Hematopoietic multipotent progenitor cell treated with erythropoietin and hydrocortisone succinate and interleukin-3 and kit ligand, for 15 days (in vitro differentiated cells): ENCODE results near the gene MED14.

Experiments used
- DNase-seq: peaks from one replicate; pipeline ENCODE4 v3.0.0-alpha.2; 2015; ENCODE audit warnings: low spot score

The MED14 gene

GRCh38 chrX:40603446-40603845, 131.9 kb downstream of the MED14 start:
- no peak for DNase-seq
